Activated CD4-positive, alpha-beta memory T cell treated with anti-CD3 and anti-CD28 coated beads for 36 hours (primary cell): ENCODE results near the gene LAG3. TPM values are rescaled to one million over a fixed set of nuclear protein-coding genes. Genes with fewer than 3 reads are reported as not detected.

Experiments used
- CTCF ChIA-PET: fragments of 350-600 bp; sonication (Branson Sonifier 250); formaldehyde crosslinking; loops from one replicate; lab custom pipeline; 2021; ENCODE audit warnings: antibody characterized with exemption, inconsistent platforms; lab: Charles Lee
- POLR2A ChIA-PET: fragments of 350-600 bp; sonication (Branson Sonifier 250); formaldehyde crosslinking; loops from one replicate; lab custom pipeline; 2021; ENCODE audit warnings: antibody characterized with exemption; lab: Charles Lee
- DNase-seq: peaks from one replicate; pipeline ENCODE4 v3.0.0-alpha.2; 2020
- H3K27ac Mint-ChIP-seq: one replicate; pipeline ENCODE4 v1.8.0; 2021; ENCODE audit warnings: mixed read lengths
- H3K27me3 Mint-ChIP-seq: one replicate; pipeline ENCODE4 v1.8.0; 2021; ENCODE audit warnings: mixed read lengths
- H3K36me3 Mint-ChIP-seq: one replicate; pipeline ENCODE4 v1.8.0; 2021; ENCODE audit warnings: mixed read lengths
- H3K4me1 Mint-ChIP-seq: one replicate; pipeline ENCODE4 v1.8.0; 2021; ENCODE audit warnings: low read depth, mixed read lengths
- H3K4me3 Mint-ChIP-seq: one replicate; pipeline ENCODE4 v1.8.0; 2021; ENCODE audit warnings: mild to moderate bottlenecking, mixed read lengths
- H3K9me3 Mint-ChIP-seq: one replicate; pipeline ENCODE4 v1.8.0; 2021; ENCODE audit warnings: mixed read lengths
- intact Hi-C: fragments of 100-400 bp; cut with micrococcal nuclease; formaldehyde crosslinking; loops from one replicate; pipeline ENCODE4 v1.15.1; 2023
- total RNA-seq, 2 experiments: library from RNA; stranded (reverse); gene quantifications; one replicate each; pipeline ENCODE4 v1.2.3, GENCODE V29; 2021

The LAG3 gene
- total RNA-seq, 2 experiments from 2014 or later, result 169 to 172 TPM

- no peak for DNase-seq
- Mint-ChIP-seq H3K36me3 (peaks cover 38% of the 10 kb centered on the region), H3K4me3 (no peak overlapping the region), H3K27me3 (no peaks in the 10 kb centered on the region), H3K27ac (no peak overlapping the region), H3K4me1 (peaks cover 10% of the 10 kb centered on the region), H3K9me3 (no peaks in the 10 kb centered on the region)
- POLR2A ChIA-PET, result no interaction called here
- CTCF ChIA-PET, result interaction anchor here (1.2 to 1.4 kb wide), 2 partner anchors 8 to 63 kb away, joined by 4 to 6 read pairs; no protein-coding TSS in a partner anchor
- intact Hi-C loops, result no loop called here
Measured at GRCh38 chr12:6817098-6817497, 44.8 kb downstream of the LAG3 start.

- ChIA-PET CTCF (no interaction called here), POLR2A (no interaction called here)
- Mint-ChIP-seq H3K4me1 (peaks cover 11% of the 10 kb centered on the region), H3K36me3 (peaks cover 38% of the 10 kb centered on the region), H3K9me3 (no peaks in the 10 kb centered on the region), H3K27me3 (no peaks in the 10 kb centered on the region), H3K27ac (no peak overlapping the region), H3K4me3 (no peak overlapping the region)
- intact Hi-C loops, result no loop called here
- DNase-seq, result no peak
Measured at GRCh38 chr12:6817662-6818157, 45.4 kb downstream of the LAG3 start.

- intact Hi-C loops, result no loop called here
- peaks cover 38% of the 10 kb centered on the region for H3K36me3 Mint-ChIP-seq
- POLR2A ChIA-PET, result no interaction called here
Measured at GRCh38 chr12:6818222-6818621, 45.9 kb downstream of the LAG3 start.

DNA sequence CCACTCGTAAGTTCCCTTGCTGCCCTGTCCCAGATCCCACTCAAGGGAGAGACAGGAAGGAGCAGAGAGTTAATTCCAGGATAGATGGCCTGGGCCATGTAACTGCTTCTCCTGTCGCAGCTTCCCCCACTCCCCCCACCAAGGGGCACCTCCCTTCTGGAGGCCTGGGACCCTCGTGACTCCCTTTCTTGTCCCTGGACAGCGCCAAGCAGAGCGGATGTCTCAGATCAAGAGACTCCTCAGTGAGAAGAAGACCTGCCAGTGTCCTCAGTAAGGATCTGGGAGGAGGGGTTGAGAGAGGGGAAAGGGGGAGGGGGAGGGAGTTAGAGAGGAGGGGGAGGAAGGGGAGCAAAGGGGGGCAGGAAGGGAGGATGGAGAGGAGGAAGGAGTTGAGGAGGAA lies 46.3 kb downstream of the LAG3 start:
- Mint-ChIP-seq H3K36me3 (peaks cover 38% of the 10 kb centered on the region), H3K27ac (no peak overlapping the region), H3K4me1 (peaks cover 11% of the 10 kb centered on the region), H3K9me3 (no peaks in the 10 kb centered on the region), H3K27me3 (no peaks in the 10 kb centered on the region), H3K4me3 (no peak overlapping the region)
- intact Hi-C loops, result no loop called here
- ChIA-PET POLR2A (no interaction called here), CTCF (no interaction called here)
- DNase-seq, result no peak

More at GRCh38 chr12:6818222-6818621, 45.9 kb downstream of the LAG3 start:
- DNase-seq, result no peak
- no peak overlapping the region for H3K4me3 Mint-ChIP-seq
- H3K27ac Mint-ChIP-seq, result no peak overlapping the region
- H3K27me3 Mint-ChIP-seq, result no peaks in the 10 kb centered on the region
- no peaks in the 10 kb centered on the region for H3K9me3 Mint-ChIP-seq
- CTCF ChIA-PET, result no interaction called here
- peaks cover 11% of the 10 kb centered on the region for H3K4me1 Mint-ChIP-seq

- intact Hi-C loops, result no loop called here
- peaks cover 31% of the 10 kb centered on the region for H3K36me3 Mint-ChIP-seq
- H3K27ac Mint-ChIP-seq, result no peak overlapping the region
- H3K4me1 Mint-ChIP-seq, result peaks cover 11% of the 10 kb centered on the region
- H3K4me3 Mint-ChIP-seq, result no peak overlapping the region
- no peak for DNase-seq
- ChIA-PET CTCF (interaction anchor here (3.4 to 7.0 kb wide), 2 partner anchors 27 to 66 kb away, joined by 12 to 91 read pairs; partner anchors contain the start of gene MLF2), POLR2A (interaction anchor here (1.3 kb wide), 1 partner anchor 67 kb away, joined by 3 read pairs; the partner anchor contains the start of gene MLF2)
- no peaks in the 10 kb centered on the region for H3K9me3 Mint-ChIP-seq
- peaks cover 3% of the 10 kb centered on the region for H3K27me3 Mint-ChIP-seq
Measured at GRCh38 chr12:6819106-6820030, 47.0 kb downstream of the LAG3 start.

GRCh38 chr12:6820166-6820565 lies 47.8 kb downstream of the LAG3 start:
- H3K9me3 Mint-ChIP-seq, result no peaks in the 10 kb centered on the region
- peaks cover 3% of the 10 kb centered on the region for H3K27me3 Mint-ChIP-seq
- H3K4me1 Mint-ChIP-seq, result peaks cover 11% of the 10 kb centered on the region
- peaks cover 27% of the 10 kb centered on the region for H3K36me3 Mint-ChIP-seq
- ChIA-PET POLR2A (interaction anchor here (0.5 to 1.3 kb wide), 2 partner anchors 67 to 445 kb away, joined by 3 to 4 read pairs; partner anchors contain the start of genes MLF2 and SCNN1A), CTCF (interaction anchor here (1.0 to 7.0 kb wide), 4 partner anchors 15 to 67 kb away, joined by 3 to 91 read pairs (median 10); partner anchors contain the start of gene MLF2)
- no peak for DNase-seq
- H3K4me3 Mint-ChIP-seq, result no peak overlapping the region
- no peak overlapping the region for H3K27ac Mint-ChIP-seq
- intact Hi-C loops, result no loop called here

DNA sequence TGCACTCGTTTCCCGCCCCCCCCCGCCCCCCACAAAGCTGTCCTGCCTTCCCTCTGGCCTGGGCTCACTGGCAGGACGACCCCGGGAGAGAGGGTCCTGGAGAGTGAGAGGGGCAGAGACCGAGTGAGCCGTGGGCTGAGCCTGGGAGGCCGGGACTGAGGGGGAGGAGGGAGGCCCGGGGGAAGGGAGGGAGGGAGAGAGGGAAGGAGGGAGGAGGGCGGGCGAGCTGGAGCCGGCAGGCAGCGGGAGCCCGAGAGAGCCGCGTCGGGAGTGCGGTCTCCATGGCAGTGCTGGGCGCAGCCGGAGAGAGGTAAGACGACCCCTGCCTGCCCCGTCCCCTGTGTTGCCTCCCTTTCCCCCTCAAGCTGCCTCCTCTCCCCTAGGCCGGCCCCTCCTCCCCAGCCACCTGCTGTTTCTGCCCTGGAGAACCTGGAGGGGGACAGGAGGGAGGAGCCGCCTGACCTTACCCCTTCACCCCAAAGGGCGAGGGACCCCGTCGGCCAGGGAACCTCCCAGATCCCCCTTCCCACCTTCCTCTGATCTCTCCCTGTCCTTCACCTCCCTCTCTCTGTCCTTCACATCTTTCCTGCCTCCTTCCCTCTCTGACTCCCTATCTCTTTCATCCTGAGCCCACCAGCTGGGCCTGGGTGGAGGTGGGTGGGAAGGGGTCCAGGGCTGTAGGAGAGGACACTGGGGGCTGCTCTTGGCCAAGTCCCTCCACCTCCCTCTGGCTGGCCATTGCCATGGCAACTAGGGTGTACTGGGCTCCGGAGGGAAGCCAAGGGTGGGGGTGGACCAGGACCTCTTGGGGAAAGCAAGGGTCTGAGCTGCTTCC lies 49.5 kb downstream of the LAG3 start, which contains the start of gene GPR162:
TSS of gene GPR162 (plus strand) at position 231 of the 835 bp plus-strand sequence. CDS start 2,078 bp downstream, outside the sequence.
- peaks cover 14% of the 10 kb centered on the region for H3K4me1 Mint-ChIP-seq
- H3K9me3 Mint-ChIP-seq, result no peaks in the 10 kb centered on the region
- intact Hi-C loops, result loop anchor here (1.0 kb wide), 1 partner anchor 69 kb away; the partner anchor contains the start of gene MLF2
- POLR2A ChIA-PET, result interaction anchor here (0.5 to 0.8 kb wide), 2 partner anchors 51 to 130 kb away, joined by 3 read pairs; partner anchors contain the start of gene SPSB2
- DNase-seq, result peak; percentile 30
- CTCF ChIA-PET, result interaction anchor here (1.1 to 7.0 kb wide), 4 partner anchors 9 to 68 kb away, joined by 3 to 91 read pairs (median 10); partner anchors contain the start of gene MLF2
- H3K27me3 Mint-ChIP-seq, result peaks cover 12% of the 10 kb centered on the region
- H3K36me3 Mint-ChIP-seq, result peaks cover 18% of the 10 kb centered on the region
- H3K27ac Mint-ChIP-seq, result no peak within 1 kb of the TSS
- H3K4me3 Mint-ChIP-seq, result peak within 1 kb of the TSS; percentile 26

DNA sequence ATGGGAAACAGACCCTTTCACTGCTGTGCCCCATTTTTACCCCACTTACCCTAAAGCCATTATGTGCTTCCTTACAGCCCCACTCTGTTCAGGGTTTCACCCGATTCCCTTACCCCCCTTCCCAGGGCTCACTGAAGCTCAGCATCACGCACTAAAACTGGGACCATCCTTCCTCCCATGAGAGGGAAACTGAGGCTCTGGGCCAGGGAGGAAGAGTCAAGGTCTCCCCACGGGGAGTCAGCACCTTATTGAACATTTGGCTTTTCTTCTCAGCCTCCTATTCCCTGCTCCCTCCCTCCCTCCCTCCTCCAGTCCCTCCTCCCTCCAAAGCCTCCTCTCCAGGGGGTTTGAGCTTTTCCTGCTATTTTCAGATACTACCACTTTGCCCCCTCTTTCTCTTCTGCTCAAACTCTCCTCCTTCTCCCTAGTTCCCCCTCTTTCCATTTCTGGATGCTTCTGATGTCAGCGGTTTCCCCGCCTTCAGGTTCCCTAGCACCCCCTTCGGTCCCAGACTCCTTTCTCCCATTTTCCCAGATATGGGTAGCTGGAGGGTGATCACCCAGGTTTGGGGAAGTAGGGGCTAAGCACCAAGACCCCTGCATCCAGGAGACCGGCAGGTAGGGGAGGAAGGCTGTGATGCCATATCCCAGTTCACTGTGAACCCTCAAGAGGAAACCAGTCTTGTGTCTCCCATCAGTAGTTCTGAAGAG lies 50.3 kb downstream of the LAG3 start:
- peaks cover 19% of the 10 kb centered on the region for H3K27me3 Mint-ChIP-seq
- no peak overlapping the region for H3K4me3 Mint-ChIP-seq
- DNase-seq, result no peak
- peaks cover 14% of the 10 kb centered on the region for H3K36me3 Mint-ChIP-seq
- intact Hi-C loops, result no loop called here
- no peaks in the 10 kb centered on the region for H3K9me3 Mint-ChIP-seq
- peaks cover 18% of the 10 kb centered on the region for H3K4me1 Mint-ChIP-seq
- ChIA-PET POLR2A (no interaction called here), CTCF (interaction anchor here (1.1 to 7.0 kb wide), 5 partner anchors 8 to 69 kb away, joined by 3 to 91 read pairs (median 12); partner anchors contain the start of gene MLF2)
- H3K27ac Mint-ChIP-seq, result no peak overlapping the region

DNA sequence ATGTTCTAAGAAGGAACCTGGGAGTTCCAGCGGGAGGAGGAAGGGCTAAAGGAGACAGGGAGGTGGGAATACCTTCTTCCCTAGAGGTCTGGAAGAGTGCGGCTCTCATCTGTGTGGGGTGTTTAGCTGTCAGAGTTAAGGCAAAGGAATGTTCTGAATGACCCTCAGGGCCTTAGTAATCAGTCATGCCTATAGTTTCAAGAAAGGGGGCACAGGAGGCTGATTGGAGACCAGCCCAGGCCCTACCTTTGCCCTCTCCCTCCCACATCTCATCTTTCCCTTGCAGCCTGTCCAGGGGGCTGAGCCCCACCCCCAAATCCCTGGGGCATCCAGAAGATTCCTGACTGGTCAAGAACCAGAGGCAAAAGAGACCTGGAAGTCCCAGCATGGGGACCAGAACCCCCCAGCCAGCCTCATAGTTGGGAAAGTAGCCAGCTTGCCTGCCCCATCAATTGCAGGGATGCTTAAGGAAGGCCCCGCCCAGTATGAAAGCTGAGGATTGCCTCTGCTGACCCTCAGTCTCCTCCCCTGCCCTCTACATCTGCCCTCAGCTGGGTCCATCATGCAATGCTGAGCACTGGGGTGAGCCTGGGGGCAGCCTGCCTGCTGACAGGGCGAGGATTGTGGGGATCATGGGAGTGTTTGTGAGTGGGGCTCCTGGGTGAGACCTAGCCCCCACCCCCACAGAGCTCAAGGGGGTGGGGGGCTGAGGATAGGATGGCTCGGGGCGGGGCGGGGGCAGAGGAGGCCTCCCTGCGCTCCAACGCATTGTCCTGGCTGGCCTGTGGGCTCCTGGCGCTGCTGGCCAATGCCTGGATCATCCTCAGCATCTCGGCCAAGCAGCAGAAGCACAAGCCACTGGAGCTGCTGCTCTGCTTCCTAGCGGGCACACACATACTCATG lies 51.1 kb downstream of the LAG3 start:
- H3K27ac Mint-ChIP-seq, result no peak overlapping the region
- H3K9me3 Mint-ChIP-seq, result no peaks in the 10 kb centered on the region
- ChIA-PET POLR2A (no interaction called here), CTCF (interaction anchor here (1.3 to 7.0 kb wide), 6 partner anchors 12 to 202 kb away, joined by 4 to 91 read pairs (median 8); partner anchors contain the start of gene MLF2)
- peaks cover 21% of the 10 kb centered on the region for H3K4me1 Mint-ChIP-seq
- DNase-seq, result no peak
- H3K4me3 Mint-ChIP-seq, result no peak overlapping the region
- H3K36me3 Mint-ChIP-seq, result peaks cover 7% of the 10 kb centered on the region
- intact Hi-C loops, result no loop called here
- H3K27me3 Mint-ChIP-seq, result peaks cover 22% of the 10 kb centered on the region

DNA sequence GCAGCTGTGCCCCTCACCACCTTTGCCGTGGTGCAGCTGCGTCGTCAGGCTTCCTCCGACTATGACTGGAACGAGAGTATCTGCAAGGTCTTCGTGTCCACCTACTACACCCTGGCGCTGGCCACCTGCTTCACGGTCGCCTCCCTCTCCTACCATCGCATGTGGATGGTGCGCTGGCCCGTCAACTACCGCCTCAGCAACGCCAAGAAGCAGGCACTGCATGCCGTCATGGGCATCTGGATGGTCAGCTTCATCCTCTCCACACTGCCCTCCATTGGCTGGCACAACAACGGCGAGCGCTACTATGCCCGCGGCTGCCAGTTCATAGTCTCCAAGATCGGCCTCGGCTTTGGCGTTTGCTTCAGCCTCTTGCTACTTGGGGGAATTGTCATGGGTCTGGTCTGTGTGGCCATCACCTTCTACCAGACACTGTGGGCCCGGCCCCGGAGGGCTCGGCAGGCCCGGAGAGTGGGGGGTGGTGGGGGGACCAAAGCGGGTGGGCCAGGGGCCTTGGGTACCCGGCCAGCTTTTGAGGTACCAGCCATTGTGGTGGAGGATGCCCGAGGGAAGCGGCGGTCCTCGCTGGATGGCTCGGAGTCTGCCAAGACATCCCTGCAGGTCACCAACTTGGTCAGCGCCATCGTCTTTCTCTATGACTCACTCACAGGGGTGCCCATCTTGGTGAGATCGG lies 51.9 kb downstream of the LAG3 start:
- no peak for DNase-seq
- intact Hi-C loops, result no loop called here
- Mint-ChIP-seq H3K4me1 (peaks cover 27% of the 10 kb centered on the region), H3K36me3 (peaks cover 3% of the 10 kb centered on the region), H3K27me3 (peaks cover 26% of the 10 kb centered on the region), H3K27ac (no peak overlapping the region), H3K9me3 (no peaks in the 10 kb centered on the region), H3K4me3 (no peak overlapping the region)
- POLR2A ChIA-PET, result no interaction called here
- CTCF ChIA-PET, result interaction anchor here (0.7 to 7.0 kb wide), 22 partner anchors 7 to 203 kb away, joined by 3 to 91 read pairs (median 6); partner anchors contain the start of genes CD4, MLF2, PTMS and SPSB2
